GM04503 (cell line): ENCODE results near the gene RAP1GAP.
A peak's percentile ranks its signal among the peaks of the same experiment; 100 is the strongest.

Source experiments
- DNase-seq: peaks from one replicate; pipeline ENCODE4 v3.0.0-alpha.2; 2012; ENCODE audit warnings: low read depth

RAP1GAP gene

GRCh38 chr1:21590126-21590880, 78.9 kb downstream of the RAP1GAP start:
- DNase-seq: no peak

- no peak for DNase-seq
These were observed 79.5 kb downstream of the RAP1GAP start for GRCh38 chr1:21589618-21590017.

- no peak for DNase-seq
These were observed 81.6 kb downstream of the RAP1GAP start for GRCh38 chr1:21587602-21587953.

- peak; percentile 41 for DNase-seq
These were observed 82.1 kb downstream of the RAP1GAP start for GRCh38 chr1:21586846-21587601.

GRCh38 chr1:21586222-21586621, 82.9 kb downstream of the RAP1GAP start:
- no peak for DNase-seq

GRCh38 chr1:21585037-21585436, 84.1 kb downstream of the RAP1GAP start:
- DNase-seq: no peak

- DNase-seq: no peak
These were observed 85.1 kb downstream of the RAP1GAP start for GRCh38 chr1:21584096-21584495.

- no peak for DNase-seq
These were observed 89.4 kb downstream of the RAP1GAP start for GRCh38 chr1:21579791-21580190.

- DNase-seq: no peak
These were observed 91.2 kb downstream of the RAP1GAP start for GRCh38 chr1:21577933-21578332.

- no peak for DNase-seq
These were observed 91.8 kb downstream of the RAP1GAP start for GRCh38 chr1:21577324-21577723.

GRCh38 chr1:21576798-21577187, 92.4 kb downstream of the RAP1GAP start:
- DNase-seq: no peak

GRCh38 chr1:21576031-21576797, 92.9 kb downstream of the RAP1GAP start:
- DNase-seq: no peak

GRCh38 chr1:21575351-21575942, 93.7 kb downstream of the RAP1GAP start:
- no peak for DNase-seq

GRCh38 chr1:21574466-21575151, 94.5 kb downstream of the RAP1GAP start:
- no peak for DNase-seq

- DNase-seq: no peak
These were observed 95.1 kb downstream of the RAP1GAP start for GRCh38 chr1:21573971-21574465.

GRCh38 chr1:21573475-21573874, 95.7 kb downstream of the RAP1GAP start:
- no peak for DNase-seq

GRCh38 chr1:21572735-21573277, 96.4 kb downstream of the RAP1GAP start:
- no peak for DNase-seq

GRCh38 chr1:21572221-21572620, 96.9 kb downstream of the RAP1GAP start:
- DNase-seq: no peak

- no peak for DNase-seq
These were observed 98.3 kb downstream of the RAP1GAP start for GRCh38 chr1:21570885-21571284.

- DNase-seq: no peak
These were observed 98.7 kb downstream of the RAP1GAP start for GRCh38 chr1:21570528-21570875.

GRCh38 chr1:21569820-21570527, 99.2 kb downstream of the RAP1GAP start:
- DNase-seq: no peak
